Suprapubic skin (tissue), 4 donors: ENCODE results near the gene DNAJC18.

Source experiments
- POLR2A ChIP-seq, 2 donors: fragments of 450-650 bp; IDR thresholded peaks; one replicate each; pipeline ENCODE4 v1.6.1; 2017; ENCODE audit warnings: antibody characterized with exemption in 2 of 2, mild to moderate bottlenecking in 2 of 2, moderate library complexity in 2 of 2
- POLR2AphosphoS5 ChIP-seq, 3 donors: sonication (generic); formaldehyde crosslinking; IDR thresholded peaks; one replicate each; pipeline ENCODE4 v1.6.1; 2017; ENCODE audit warnings: antibody characterized with exemption in 3 of 3
- TF ChIP-seq, protein P1 (sequence below), 2 donors: fragments of 200-600 bp in 1 of 2; fragments of 450-650 bp in 1 of 2; sonication (generic) in 1 of 2; IDR thresholded peaks; one replicate each; pipeline ENCODE4 v1.5.1; 2016 to 2019; ENCODE audit warnings: antibody characterized with exemption in 2 of 2, mild to moderate bottlenecking in 1 of 2, moderate library complexity in 1 of 2

DNA sequence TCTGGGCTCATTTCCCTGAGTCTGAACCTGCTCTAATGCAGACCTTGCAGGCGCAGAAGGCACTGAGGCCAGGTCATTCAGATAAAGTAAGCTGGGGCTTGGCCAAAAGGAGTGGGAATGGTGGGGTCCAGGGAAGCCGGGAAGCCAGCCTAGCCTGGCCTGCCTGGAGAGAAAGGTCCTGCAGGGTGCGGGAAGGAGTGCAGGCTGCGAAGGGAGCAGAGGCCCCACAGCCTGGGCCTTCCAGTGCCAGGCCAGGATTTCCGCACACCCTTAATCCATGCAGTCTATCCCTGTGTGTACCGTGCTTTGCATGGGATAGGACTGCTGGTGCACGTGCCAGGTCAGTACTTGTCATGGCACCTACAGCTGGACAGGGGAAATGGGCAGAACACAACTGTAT is 46.9 kb upstream of the DNAJC18 start:
- TF ChIP-seq, protein P1, sequence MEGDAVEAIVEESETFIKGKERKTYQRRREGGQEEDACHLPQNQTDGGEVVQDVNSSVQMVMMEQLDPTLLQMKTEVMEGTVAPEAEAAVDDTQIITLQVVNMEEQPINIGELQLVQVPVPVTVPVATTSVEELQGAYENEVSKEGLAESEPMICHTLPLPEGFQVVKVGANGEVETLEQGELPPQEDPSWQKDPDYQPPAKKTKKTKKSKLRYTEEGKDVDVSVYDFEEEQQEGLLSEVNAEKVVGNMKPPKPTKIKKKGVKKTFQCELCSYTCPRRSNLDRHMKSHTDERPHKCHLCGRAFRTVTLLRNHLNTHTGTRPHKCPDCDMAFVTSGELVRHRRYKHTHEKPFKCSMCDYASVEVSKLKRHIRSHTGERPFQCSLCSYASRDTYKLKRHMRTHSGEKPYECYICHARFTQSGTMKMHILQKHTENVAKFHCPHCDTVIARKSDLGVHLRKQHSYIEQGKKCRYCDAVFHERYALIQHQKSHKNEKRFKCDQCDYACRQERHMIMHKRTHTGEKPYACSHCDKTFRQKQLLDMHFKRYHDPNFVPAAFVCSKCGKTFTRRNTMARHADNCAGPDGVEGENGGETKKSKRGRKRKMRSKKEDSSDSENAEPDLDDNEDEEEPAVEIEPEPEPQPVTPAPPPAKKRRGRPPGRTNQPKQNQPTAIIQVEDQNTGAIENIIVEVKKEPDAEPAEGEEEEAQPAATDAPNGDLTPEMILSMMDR (IDR thresholded peaks at IDR 0.05), result no peak
- TF ChIP-seq POLR2A (IDR thresholded peaks at IDR 0.05), result no peak
- no peak for TF ChIP-seq POLR2AphosphoS5 (IDR thresholded peaks at IDR 0.05)
